Neutrophil (primary cell): Measurements from ENCODE around the gene ZNF407.
A peak's percentile ranks its signal among the peaks of the same experiment; 100 is the strongest.

Experiments
- H3K27ac ChIP-seq: fragments of 200-600 bp; sonication (generic); 2 replicates; pipeline ENCODE4 v1.5.1; 2016; ENCODE audit warnings: mild to moderate bottlenecking, moderate library complexity
- H3K27me3 ChIP-seq: fragments of 200-600 bp; sonication (generic); 2 replicates; pipeline ENCODE4 v1.6.0; 2016; ENCODE audit warnings: mild to moderate bottlenecking
- H3K36me3 ChIP-seq: fragments of 200-600 bp; sonication (generic); 2 replicates; pipeline ENCODE4 v1.5.1; 2017
- H3K4me1 ChIP-seq, 2 experiments: fragments of 200-600 bp in 1 of 2; sonication (generic) in 1 of 2; 1 replicate in 1 of 2; 2 replicates in 1 of 2; pipeline versions ENCODE4 v1.5.1 to v1.6.1; 2013 to 2016; ENCODE audit warnings: low read depth in 1 of 2, low read length in 1 of 2, mild to moderate bottlenecking in 1 of 2, moderate library complexity in 1 of 2; ENCODE audit not compliant: control insufficient read depth in 1 of 2, insufficient read depth in 1 of 2
- H3K4me3 ChIP-seq, 2 experiments: fragments of 200-600 bp in 1 of 2; sonication (generic) in 1 of 2; 1 replicate in 1 of 2; 2 replicates in 1 of 2; pipeline ENCODE4 v1.5.1; 2013 to 2016; ENCODE audit warnings: low read depth in 1 of 2, low read length in 1 of 2, mild to moderate bottlenecking in 1 of 2, moderate library complexity in 1 of 2
- H3K9me3 ChIP-seq: fragments of 200-600 bp; sonication (generic); 2 replicates; pipeline ENCODE4 v1.5.1; 2016
- CTCF ChIP-seq: fragments of 200-600 bp; sonication (generic); IDR thresholded peaks from 2 replicates; pipeline ENCODE4 v1.5.1; 2016; ENCODE audit warnings: antibody characterized with exemption

The ZNF407 gene

DNA sequence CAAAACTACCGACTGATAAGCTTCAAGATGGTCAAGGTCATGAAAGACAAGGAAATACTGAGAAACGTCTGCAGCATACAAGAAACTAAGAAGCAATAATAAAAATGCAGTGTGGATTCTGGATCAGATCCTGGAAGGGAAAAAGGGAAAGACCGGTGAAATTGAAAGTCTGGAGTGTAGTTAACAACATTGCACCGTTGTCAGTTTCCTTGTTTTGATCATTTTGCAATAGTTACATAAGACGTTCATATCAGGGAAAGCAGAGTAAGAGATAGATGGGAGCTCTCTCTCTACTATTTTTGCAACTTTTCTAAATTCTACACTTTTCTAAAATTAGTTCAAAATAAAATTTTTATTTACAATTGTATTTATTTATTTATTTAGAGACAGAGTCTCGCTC, 15.0 kb upstream of the ZNF407 start:
- no peak for TF ChIP-seq CTCF
- no peaks in the 10 kb centered on the region for H3K36me3 ChIP-seq
- H3K27ac ChIP-seq = peak overlapping the region; percentile 46
- no peaks in the 10 kb centered on the region for H3K27me3 ChIP-seq
- H3K4me1 ChIP-seq = peaks cover 47 to 48% of the 10 kb centered on the region in 2 experiments
- peak overlapping the region in 1 of 2 experiments; percentile 23 for H3K4me3 ChIP-seq
- H3K9me3 ChIP-seq = no peaks in the 10 kb centered on the region

- Histone ChIP-seq H3K27me3 (no peaks in the 10 kb centered on the region), H3K9me3 (no peaks in the 10 kb centered on the region), H3K4me3 (no peak overlapping the region), H3K36me3 (no peaks in the 10 kb centered on the region), H3K4me1 (peaks cover 80 to 82% of the 10 kb centered on the region in 2 experiments), H3K27ac (peak overlapping the region; percentile 88)
- no peak for TF ChIP-seq CTCF
Measured at GRCh38 chr18:74587441-74587840, 10.2 kb upstream of the ZNF407 start.

- Histone ChIP-seq H3K27ac (peak overlapping the region; percentile 88), H3K9me3 (no peaks in the 10 kb centered on the region), H3K4me1 (peaks cover 84% of the 10 kb centered on the region in 2 experiments), H3K27me3 (no peaks in the 10 kb centered on the region), H3K36me3 (peaks cover 8% of the 10 kb centered on the region), H3K4me3 (peak overlapping the region; percentile 51 to 53)
- TF ChIP-seq CTCF = no peak
Measured at GRCh38 chr18:74589021-74589420, 8.6 kb upstream of the ZNF407 start.

DNA sequence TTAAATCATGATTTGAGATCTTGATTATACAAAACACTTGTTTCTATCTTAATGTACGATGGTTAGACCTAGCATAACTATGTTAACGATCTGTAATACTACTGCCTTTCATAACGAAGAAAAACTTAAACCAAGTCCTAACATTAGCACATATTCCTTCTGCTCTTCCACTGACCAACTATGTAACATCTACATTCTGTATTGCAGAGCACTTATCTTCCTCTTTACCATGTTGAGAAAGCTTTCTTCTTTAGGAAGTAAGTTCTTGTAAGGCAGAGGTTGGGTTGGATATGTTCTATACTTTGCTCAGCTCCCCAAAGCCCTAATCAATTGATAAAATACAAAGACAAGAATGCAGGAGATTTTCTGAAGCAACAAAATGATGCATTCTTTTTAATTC, 7.9 kb upstream of the ZNF407 start:
- Histone ChIP-seq H3K36me3 (peaks cover 8% of the 10 kb centered on the region), H3K27ac (peak overlapping the region; percentile 88), H3K27me3 (no peaks in the 10 kb centered on the region), H3K4me1 (peaks cover 84 to 87% of the 10 kb centered on the region in 2 experiments), H3K4me3 (peak overlapping the region; percentile 51 to 53), H3K9me3 (no peaks in the 10 kb centered on the region)
- TF ChIP-seq CTCF = no peak

DNA sequence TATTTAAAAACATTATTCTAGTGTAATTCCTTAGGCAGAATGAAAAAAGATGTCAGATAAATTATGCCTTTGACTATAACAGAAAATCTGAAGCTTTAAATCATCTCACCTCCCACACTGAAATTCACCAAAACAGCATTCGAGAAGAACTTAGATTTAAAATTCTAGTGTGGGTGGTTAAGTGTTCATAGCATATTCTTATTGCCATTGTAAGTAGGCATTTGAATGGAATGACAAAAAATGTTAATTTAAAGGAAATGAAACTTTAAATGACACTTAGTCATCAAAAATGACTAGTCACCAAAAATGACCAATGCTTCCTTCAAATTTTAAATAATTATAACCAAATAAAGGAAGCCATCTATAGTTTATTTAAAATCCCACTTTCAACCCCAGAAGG, 7.0 kb upstream of the ZNF407 start:
- Histone ChIP-seq H3K27me3 (no peaks in the 10 kb centered on the region), H3K27ac (peak overlapping the region; percentile 88), H3K9me3 (no peaks in the 10 kb centered on the region), H3K4me1 (peaks cover 89 to 93% of the 10 kb centered on the region in 2 experiments), H3K36me3 (peaks cover 8% of the 10 kb centered on the region), H3K4me3 (no peak overlapping the region)
- no peak for TF ChIP-seq CTCF

- peak overlapping the region; percentile 97 for H3K27ac ChIP-seq
- H3K4me1 ChIP-seq = peaks cover 77 to 82% of the 10 kb centered on the region in 2 experiments
Measured at GRCh38 chr18:74595431-74595830, 2.2 kb upstream of the ZNF407 start.

More at GRCh38 chr18:74595431-74595830, 2.2 kb upstream of the ZNF407 start:
- peak overlapping the region in 1 of 2 experiments; percentile 3 for H3K4me3 ChIP-seq
- H3K36me3 ChIP-seq = peaks cover 8% of the 10 kb centered on the region
- TF ChIP-seq CTCF = no peak
- H3K9me3 ChIP-seq = no peaks in the 10 kb centered on the region
- no peaks in the 10 kb centered on the region for H3K27me3 ChIP-seq
